Natural killer cell (primary cell): ENCODE data around the gene RASGEF1C. TPM values are rescaled to one million over a fixed set of nuclear protein-coding genes. Genes with fewer than 3 reads are reported as not detected.

Source experiments
- ATAC-seq, 3 donors: fragments of 150-1000 bp in 2 of 3; fragments of 200-7000 bp in 1 of 3; cut with Tn5 transposase; 1 replicate in 1 of 3; 2 replicates in 2 of 3; pipeline ENCODE4 v1.10.0; 2021; ENCODE audit warnings: mild to moderate bottlenecking in 2 of 3, moderate library complexity in 2 of 3
- DNase-seq, 2 donors: peaks; one replicate each; pipeline versions ENCODE4 v3.0.0 to v3.0.0-alpha.2; 2013 to 2021; ENCODE audit warnings: mixed read lengths in 1 of 2
- H3K27ac ChIP-seq: one replicate; pipeline ENCODE4 v1.5.1; 2013; ENCODE audit warnings: mild to moderate bottlenecking, low read length
- H3K27me3 ChIP-seq: one replicate; pipeline ENCODE4 v1.6.1; 2013; ENCODE audit warnings: low read length; ENCODE audit not compliant: control insufficient read depth, insufficient read depth
- H3K36me3 ChIP-seq: one replicate; pipeline ENCODE4 v1.6.1; 2013; ENCODE audit warnings: low read length; ENCODE audit not compliant: control insufficient read depth, insufficient read depth
- H3K4me1 ChIP-seq: one replicate; pipeline ENCODE4 v1.6.1; 2013; ENCODE audit warnings: low read length; ENCODE audit not compliant: control insufficient read depth, insufficient read depth
- H3K4me3 ChIP-seq: one replicate; pipeline ENCODE4 v1.5.1; 2013; ENCODE audit warnings: low read length
- H3K9me3 ChIP-seq: one replicate; pipeline ENCODE4 v1.6.1; 2013; ENCODE audit warnings: low read length; ENCODE audit not compliant: control insufficient read depth, insufficient read depth
- H3K27ac Mint-ChIP-seq, 2 donors: one replicate each; pipeline ENCODE4 v1.8.0; 2022; ENCODE audit warnings: mild to moderate bottlenecking in 2 of 2, mixed read lengths in 2 of 2, moderate library complexity in 1 of 2
- H3K27me3 Mint-ChIP-seq, 2 donors: one replicate each; pipeline ENCODE4 v1.8.0; 2022; ENCODE audit warnings: low read depth in 2 of 2, mixed read lengths in 2 of 2
- H3K36me3 Mint-ChIP-seq: one replicate; pipeline ENCODE4 v1.8.0; 2022; ENCODE audit warnings: mixed read lengths
- H3K4me1 Mint-ChIP-seq, 2 donors: one replicate each; pipeline ENCODE4 v1.8.0; 2022; ENCODE audit warnings: mixed read lengths in 2 of 2
- H3K4me3 Mint-ChIP-seq: one replicate; pipeline ENCODE4 v1.8.0; 2022; ENCODE audit warnings: mild to moderate bottlenecking, moderate library complexity, mixed read lengths
- H3K9me3 Mint-ChIP-seq, 2 donors: one replicate each; pipeline ENCODE4 v1.8.0; 2022; ENCODE audit warnings: mixed read lengths in 2 of 2
- WGBS: methylation state at CpG from one replicate; pipeline ENCODE4 v1.1.7; 2013; ENCODE audit warnings: missing lambda C conversion rate; ENCODE audit not compliant: insufficient coverage; 5-methylcytosine and 5-hydroxymethylcytosine counted together
- intact Hi-C: fragments of 100-400 bp; cut with micrococcal nuclease; formaldehyde crosslinking; loops from one replicate; pipeline ENCODE4 v1.14.2; 2022
- total RNA-seq, 4 donors: library from RNA; stranded (reverse); fragments of 120-200 nt in 1 of 4; gene quantifications; one replicate each; pipeline versions ENCODE4 v1.2.3 to v1.2.4, GENCODE V29; 2013 to 2022
- TF ChIP-seq, protein P1 (sequence below): fragments of 200-600 bp; IDR thresholded peaks from one replicate; pipeline ENCODE4 v1.8.0; 2022; ENCODE audit warnings: antibody characterized with exemption

RASGEF1C gene
- total RNA-seq, 3 donors from 2014 or later (not counting 1 experiment from before 2014, with no cell fraction given), result not detected

GRCh38 chr5:180208038-180208434, 975 bp downstream of the RASGEF1C start:
- H3K27ac Mint-ChIP-seq, result no peak overlapping the region
- intact Hi-C loops, result loop anchor here (10.0 kb wide), 1 partner anchor 107 kb away; no protein-coding TSS in a partner anchor
- no peaks in the 10 kb centered on the region for H3K9me3 Mint-ChIP-seq
- H3K4me1 Mint-ChIP-seq, result peaks cover 8 to 13% of the 10 kb centered on the region in 2 donors
- H3K36me3 ChIP-seq, result no peaks in the 10 kb centered on the region
- WGBS, result 53% methylated on average over 14 of the region's 14 CpGs
- peaks cover 18% of the 10 kb centered on the region for H3K27me3 ChIP-seq
- no peaks in the 10 kb centered on the region for H3K9me3 ChIP-seq
- DNase-seq, result no peak
- TF ChIP-seq, protein P1, sequence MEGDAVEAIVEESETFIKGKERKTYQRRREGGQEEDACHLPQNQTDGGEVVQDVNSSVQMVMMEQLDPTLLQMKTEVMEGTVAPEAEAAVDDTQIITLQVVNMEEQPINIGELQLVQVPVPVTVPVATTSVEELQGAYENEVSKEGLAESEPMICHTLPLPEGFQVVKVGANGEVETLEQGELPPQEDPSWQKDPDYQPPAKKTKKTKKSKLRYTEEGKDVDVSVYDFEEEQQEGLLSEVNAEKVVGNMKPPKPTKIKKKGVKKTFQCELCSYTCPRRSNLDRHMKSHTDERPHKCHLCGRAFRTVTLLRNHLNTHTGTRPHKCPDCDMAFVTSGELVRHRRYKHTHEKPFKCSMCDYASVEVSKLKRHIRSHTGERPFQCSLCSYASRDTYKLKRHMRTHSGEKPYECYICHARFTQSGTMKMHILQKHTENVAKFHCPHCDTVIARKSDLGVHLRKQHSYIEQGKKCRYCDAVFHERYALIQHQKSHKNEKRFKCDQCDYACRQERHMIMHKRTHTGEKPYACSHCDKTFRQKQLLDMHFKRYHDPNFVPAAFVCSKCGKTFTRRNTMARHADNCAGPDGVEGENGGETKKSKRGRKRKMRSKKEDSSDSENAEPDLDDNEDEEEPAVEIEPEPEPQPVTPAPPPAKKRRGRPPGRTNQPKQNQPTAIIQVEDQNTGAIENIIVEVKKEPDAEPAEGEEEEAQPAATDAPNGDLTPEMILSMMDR, result no peak
- no peak overlapping the region for H3K4me3 ChIP-seq
- peaks cover 8% of the 10 kb centered on the region for H3K4me1 ChIP-seq
- H3K36me3 Mint-ChIP-seq, result no peaks in the 10 kb centered on the region
- no peak overlapping the region for H3K27ac ChIP-seq
- peaks cover 27 to 38% of the 10 kb centered on the region in 2 donors for H3K27me3 Mint-ChIP-seq
- peak overlapping the region; percentile 73 for H3K4me3 Mint-ChIP-seq
- ATAC-seq, result no peak

DNA sequence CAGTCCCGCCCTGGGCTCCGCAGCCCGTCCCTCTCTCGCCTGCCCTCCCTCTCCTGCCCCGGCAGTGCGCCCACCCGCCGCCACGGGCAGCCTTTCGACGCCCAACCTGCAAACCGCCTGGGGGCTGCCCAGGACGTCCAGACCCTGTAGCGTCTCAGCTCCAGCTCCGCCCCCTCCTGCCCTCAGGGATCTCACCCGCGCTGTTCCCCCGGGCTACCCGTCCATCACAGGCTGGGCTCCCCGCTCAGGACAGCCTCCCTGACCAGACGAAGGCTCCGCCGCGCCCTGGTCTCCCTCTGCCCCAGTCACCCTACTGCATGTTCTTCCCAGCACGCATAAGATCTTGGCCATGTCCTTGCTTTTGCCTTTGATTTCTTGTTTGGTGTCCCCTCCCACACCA, 1.4 kb downstream of the RASGEF1C start:
- DNase-seq (no peak), ATAC-seq (no peak)
- peaks cover 8% of the 10 kb centered on the region for H3K4me1 ChIP-seq
- H3K27me3 ChIP-seq, result peaks cover 18% of the 10 kb centered on the region
- H3K36me3 ChIP-seq, result no peaks in the 10 kb centered on the region
- H3K27ac ChIP-seq, result no peak overlapping the region
- no peak overlapping the region for H3K4me3 ChIP-seq
- H3K9me3 ChIP-seq, result no peaks in the 10 kb centered on the region
- 67% methylated on average over 25 of the region's 25 CpGs for WGBS
- H3K27ac Mint-ChIP-seq, result no peak overlapping the region
- no peak overlapping the region for H3K4me3 Mint-ChIP-seq
- peaks cover 8 to 10% of the 10 kb centered on the region in 2 donors for H3K4me1 Mint-ChIP-seq
- no peaks in the 10 kb centered on the region for H3K9me3 Mint-ChIP-seq
- TF ChIP-seq, protein P1, result no peak
- no peaks in the 10 kb centered on the region for H3K36me3 Mint-ChIP-seq
- intact Hi-C loops, result loop anchor here (10.0 kb wide), 1 partner anchor 107 kb away; no protein-coding TSS in a partner anchor
- H3K27me3 Mint-ChIP-seq, result peaks cover 27 to 36% of the 10 kb centered on the region in 2 donors

GRCh38 chr5:180206993-180207392, 2.0 kb downstream of the RASGEF1C start:
- Mint-ChIP-seq H3K4me3 (peak overlapping the region; percentile 29), H3K27me3 (peaks cover 22 to 31% of the 10 kb centered on the region in 2 donors), H3K9me3 (no peaks in the 10 kb centered on the region), H3K36me3 (no peaks in the 10 kb centered on the region), H3K4me1 (peaks cover 8 to 9% of the 10 kb centered on the region in 2 donors), H3K27ac (no peak overlapping the region)
- H3K27ac ChIP-seq, result no peak overlapping the region
- no peaks in the 10 kb centered on the region for H3K9me3 ChIP-seq
- H3K4me1 ChIP-seq, result peaks cover 8% of the 10 kb centered on the region
- H3K4me3 ChIP-seq, result no peak overlapping the region
- DNase-seq (no peak), ATAC-seq (no peak)
- TF ChIP-seq, protein P1, result no peak
- peaks cover 18% of the 10 kb centered on the region for H3K27me3 ChIP-seq
- H3K36me3 ChIP-seq, result no peaks in the 10 kb centered on the region
- intact Hi-C loops, result loop anchor here (10.0 kb wide), 1 partner anchor 108 kb away; no protein-coding TSS in a partner anchor
- WGBS, result 87% methylated on average over 11 of the region's 11 CpGs

DNA sequence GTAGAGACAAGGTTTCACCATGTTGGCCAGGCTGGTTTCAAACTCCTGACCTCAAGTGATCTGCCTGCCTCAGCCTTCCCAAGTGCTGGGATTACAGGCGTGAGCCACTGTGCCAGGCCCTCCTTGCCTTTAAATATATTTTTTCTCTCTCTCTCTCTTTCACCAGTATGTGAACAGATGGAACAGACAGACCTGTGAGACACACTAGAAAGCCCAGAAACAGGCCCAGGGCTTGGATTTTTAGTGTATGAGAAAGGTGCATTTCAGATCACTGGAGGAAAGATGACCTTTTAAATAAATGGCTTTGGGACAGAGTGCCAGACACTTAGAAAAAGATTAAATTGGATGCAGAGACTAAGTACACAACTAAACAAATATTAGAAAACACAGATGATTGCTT, 3.1 kb downstream of the RASGEF1C start:
- Mint-ChIP-seq H3K36me3 (no peaks in the 10 kb centered on the region), H3K27ac (no peak overlapping the region), H3K4me1 (peaks cover 8 to 9% of the 10 kb centered on the region in 2 donors), H3K27me3 (peaks cover 24 to 29% of the 10 kb centered on the region in 2 donors), H3K9me3 (no peaks in the 10 kb centered on the region), H3K4me3 (no peak overlapping the region)
- intact Hi-C loops, result loop anchor here (10.0 kb wide), 1 partner anchor 109 kb away; no protein-coding TSS in a partner anchor
- 71% methylated on average over 1 of the region's 1 CpG for WGBS
- H3K27ac ChIP-seq, result no peak overlapping the region
- no peaks in the 10 kb centered on the region for H3K36me3 ChIP-seq
- H3K27me3 ChIP-seq, result peaks cover 18% of the 10 kb centered on the region
- peaks cover 8% of the 10 kb centered on the region for H3K4me1 ChIP-seq
- H3K9me3 ChIP-seq, result no peaks in the 10 kb centered on the region
- no peak for ATAC-seq
- TF ChIP-seq, protein P1, result no peak
- no peak overlapping the region for H3K4me3 ChIP-seq
- DNase-seq, result no peak
